Body of pancreas (tissue), 4 donors: ENCODE measurements around the gene C14orf119.

Source experiments
- POLR2A ChIP-seq, 3 donors: fragments of 450-650 bp; IDR thresholded peaks; one replicate each; pipeline ENCODE4 v1.6.1; 2016; ENCODE audit warnings: antibody characterized with exemption in 3 of 3, mild to moderate bottlenecking in 2 of 3
- TF ChIP-seq, protein P1 (sequence below), 7 experiments: fragments of 450-650 bp in 4 of 7; fragments of 200-600 bp in 3 of 7; sonication (generic) in 3 of 7; IDR thresholded peaks; one replicate each; pipeline ENCODE4 v1.5.1; 2016 to 2019; ENCODE audit warnings: antibody characterized with exemption in 7 of 7

DNA sequence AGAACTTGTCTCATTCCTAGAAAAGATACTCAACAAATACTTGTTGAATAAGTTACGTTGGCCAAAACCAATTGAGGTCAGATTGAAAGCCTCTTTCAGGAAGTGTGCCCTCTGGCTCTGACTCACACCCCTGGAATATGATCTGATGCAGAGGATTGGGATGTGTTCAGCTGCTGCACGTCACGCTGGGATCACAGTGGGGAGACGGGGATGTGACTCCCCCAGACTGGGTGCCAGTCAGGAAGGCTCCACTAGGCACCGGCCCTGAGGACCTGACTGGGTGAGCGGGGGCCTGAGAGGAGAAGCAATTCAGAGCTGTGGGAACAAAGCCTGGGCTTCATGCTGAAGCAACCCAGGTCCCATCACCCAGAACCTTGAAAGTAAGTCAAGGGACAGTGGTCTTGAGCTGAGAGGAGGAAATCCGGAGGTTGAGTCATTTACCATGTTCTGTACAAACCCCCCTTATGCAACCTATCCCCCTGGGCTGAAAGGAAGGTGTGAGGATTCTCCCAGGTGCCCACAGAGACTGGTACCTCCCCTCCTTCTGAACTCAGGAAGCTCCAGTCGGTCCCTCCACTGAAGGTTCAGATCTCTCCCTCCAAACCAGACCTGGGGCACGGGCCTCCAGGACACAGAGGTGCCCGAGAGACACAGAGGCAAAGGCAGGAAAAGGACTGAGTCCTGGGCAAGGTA, 19.9 kb downstream of the C14orf119 start:
- TF ChIP-seq, protein P1, sequence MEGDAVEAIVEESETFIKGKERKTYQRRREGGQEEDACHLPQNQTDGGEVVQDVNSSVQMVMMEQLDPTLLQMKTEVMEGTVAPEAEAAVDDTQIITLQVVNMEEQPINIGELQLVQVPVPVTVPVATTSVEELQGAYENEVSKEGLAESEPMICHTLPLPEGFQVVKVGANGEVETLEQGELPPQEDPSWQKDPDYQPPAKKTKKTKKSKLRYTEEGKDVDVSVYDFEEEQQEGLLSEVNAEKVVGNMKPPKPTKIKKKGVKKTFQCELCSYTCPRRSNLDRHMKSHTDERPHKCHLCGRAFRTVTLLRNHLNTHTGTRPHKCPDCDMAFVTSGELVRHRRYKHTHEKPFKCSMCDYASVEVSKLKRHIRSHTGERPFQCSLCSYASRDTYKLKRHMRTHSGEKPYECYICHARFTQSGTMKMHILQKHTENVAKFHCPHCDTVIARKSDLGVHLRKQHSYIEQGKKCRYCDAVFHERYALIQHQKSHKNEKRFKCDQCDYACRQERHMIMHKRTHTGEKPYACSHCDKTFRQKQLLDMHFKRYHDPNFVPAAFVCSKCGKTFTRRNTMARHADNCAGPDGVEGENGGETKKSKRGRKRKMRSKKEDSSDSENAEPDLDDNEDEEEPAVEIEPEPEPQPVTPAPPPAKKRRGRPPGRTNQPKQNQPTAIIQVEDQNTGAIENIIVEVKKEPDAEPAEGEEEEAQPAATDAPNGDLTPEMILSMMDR (IDR thresholded peaks at IDR 0.05), result no peak
- TF ChIP-seq POLR2A (IDR thresholded peaks at IDR 0.05), result no peak
